Activated T-helper 1 cell treated with anti-CD3 and anti-CD28 coated beads, Interleukin-12 subunit alpha, Interleukin-12 subunit beta, Interleukin-2, Interleukin-4 antibody, amounts not matched to agents 30 ng/mL and 10 ng/mL and 1 ng/mL, durations not matched to agents 14 hours and 24 hours and 36 hours (primary cell): ENCODE measurements around the gene BAIAP2L2. TPM values are rescaled to one million over a fixed set of nuclear protein-coding genes. Genes with fewer than 3 reads are reported as not detected.
"Not testable (repeated sequence)": the region's sequence is repeated elsewhere in the genome, so short reads cannot be mapped to it uniquely, and the experiment has no call there.

Experiments
- DNase-seq: peaks from one replicate; pipeline ENCODE4 v3.0.0; 2021; ENCODE audit warnings: low spot score
- H3K27ac Mint-ChIP-seq: one replicate; pipeline ENCODE4 v1.8.0; 2021; ENCODE audit warnings: mild to moderate bottlenecking, mixed read lengths
- H3K27me3 Mint-ChIP-seq: one replicate; pipeline ENCODE4 v1.8.0; 2022; ENCODE audit warnings: mild to moderate bottlenecking, moderate library complexity, mixed read lengths; ENCODE audit not compliant: insufficient read depth
- H3K36me3 Mint-ChIP-seq: one replicate; pipeline ENCODE4 v1.8.0; 2021; ENCODE audit warnings: low read depth, mixed read lengths
- H3K4me1 Mint-ChIP-seq: one replicate; pipeline ENCODE4 v1.8.0; 2021; ENCODE audit warnings: low read depth, mixed read lengths
- H3K4me3 Mint-ChIP-seq: one replicate; pipeline ENCODE4 v1.8.0; 2021; ENCODE audit warnings: mild to moderate bottlenecking, moderate library complexity, mixed read lengths
- H3K9me3 Mint-ChIP-seq: one replicate; pipeline ENCODE4 v1.8.0; 2021; ENCODE audit warnings: mixed read lengths
- intact Hi-C: fragments of 100-400 bp; cut with micrococcal nuclease; formaldehyde crosslinking; loops from one replicate; pipeline ENCODE4 v1.15.1; 2024
- total RNA-seq: library from RNA; stranded (reverse); gene quantifications from 2 replicates; pipeline ENCODE4 v1.2.3, GENCODE V29; 2022

BAIAP2L2 gene
- total RNA-seq, 1 donor from 2014 or later = 0.29 TPM

DNA sequence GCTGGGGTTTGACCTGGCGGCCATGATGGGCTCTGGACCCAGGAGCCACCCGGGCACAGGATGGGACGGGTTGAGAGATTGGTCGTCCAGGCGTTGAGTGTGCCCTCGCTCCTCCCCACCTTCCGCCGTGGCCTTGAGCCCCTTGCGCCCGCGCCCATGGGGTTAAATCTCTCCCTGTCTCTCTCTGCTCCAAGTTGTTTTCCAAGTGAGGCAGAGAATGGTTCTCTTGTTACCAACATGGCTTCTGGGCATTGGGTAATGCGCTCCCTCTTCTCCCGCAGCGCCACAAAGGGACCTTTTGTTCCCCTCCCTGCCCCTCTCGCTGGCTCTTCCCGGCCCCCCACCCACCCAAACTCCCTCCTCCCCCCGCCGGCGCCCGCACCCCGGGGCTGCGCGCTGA, 72.1 kb downstream of the BAIAP2L2 start:
- DNase-seq = no peak
- Mint-ChIP-seq H3K36me3 (no peaks in the 10 kb centered on the region), H3K4me1 (no peaks in the 10 kb centered on the region), H3K9me3 (no peaks in the 10 kb centered on the region), H3K27ac (no peak overlapping the region), H3K27me3 (no peaks in the 10 kb centered on the region), H3K4me3 (no peak overlapping the region)
- intact Hi-C loops = no loop called here

DNA sequence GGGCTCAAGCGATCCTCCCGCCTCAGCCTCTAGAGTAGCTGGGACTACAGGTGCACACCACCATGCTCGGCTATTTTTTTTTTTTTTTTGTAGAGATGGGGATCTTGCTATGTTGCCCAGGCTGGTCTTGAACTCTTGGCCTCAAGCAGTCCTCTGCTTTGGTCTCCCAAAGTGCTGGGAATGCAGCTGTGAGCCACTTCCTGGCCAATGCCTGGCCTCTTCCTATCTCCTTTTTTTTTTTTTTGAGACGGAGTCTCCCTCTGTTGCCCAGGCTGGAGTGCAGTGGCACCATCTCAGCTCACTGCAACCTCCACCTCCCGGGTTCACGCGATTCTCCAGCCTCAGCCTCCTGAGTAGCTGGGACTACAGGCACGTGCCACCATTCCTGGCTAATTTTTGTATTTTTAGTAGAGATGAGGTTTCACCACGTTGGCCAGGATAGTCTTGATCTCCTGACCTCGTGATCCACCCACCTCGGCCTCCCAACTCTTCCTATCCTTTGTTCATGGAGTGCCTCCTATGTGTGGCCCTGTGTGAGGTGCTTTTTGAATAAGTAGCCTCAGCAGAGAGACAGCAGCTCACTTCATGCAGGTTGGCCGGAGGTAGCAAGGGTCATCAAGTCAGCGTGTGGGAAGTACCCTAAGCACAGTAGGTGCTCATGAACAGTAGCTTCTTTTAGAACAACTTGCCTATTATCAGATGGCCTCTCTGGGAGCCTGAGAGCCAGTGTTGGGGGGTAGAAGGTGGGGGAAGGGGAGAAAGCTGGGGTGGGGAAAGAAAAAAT, 72.9 kb downstream of the BAIAP2L2 start:
- H3K27me3 Mint-ChIP-seq, H3K4me3 Mint-ChIP-seq, H3K4me1 Mint-ChIP-seq, H3K27ac Mint-ChIP-seq, H3K36me3 Mint-ChIP-seq, intact Hi-C loops, DNase-seq, H3K9me3 Mint-ChIP-seq: not testable (repeated sequence)

DNA sequence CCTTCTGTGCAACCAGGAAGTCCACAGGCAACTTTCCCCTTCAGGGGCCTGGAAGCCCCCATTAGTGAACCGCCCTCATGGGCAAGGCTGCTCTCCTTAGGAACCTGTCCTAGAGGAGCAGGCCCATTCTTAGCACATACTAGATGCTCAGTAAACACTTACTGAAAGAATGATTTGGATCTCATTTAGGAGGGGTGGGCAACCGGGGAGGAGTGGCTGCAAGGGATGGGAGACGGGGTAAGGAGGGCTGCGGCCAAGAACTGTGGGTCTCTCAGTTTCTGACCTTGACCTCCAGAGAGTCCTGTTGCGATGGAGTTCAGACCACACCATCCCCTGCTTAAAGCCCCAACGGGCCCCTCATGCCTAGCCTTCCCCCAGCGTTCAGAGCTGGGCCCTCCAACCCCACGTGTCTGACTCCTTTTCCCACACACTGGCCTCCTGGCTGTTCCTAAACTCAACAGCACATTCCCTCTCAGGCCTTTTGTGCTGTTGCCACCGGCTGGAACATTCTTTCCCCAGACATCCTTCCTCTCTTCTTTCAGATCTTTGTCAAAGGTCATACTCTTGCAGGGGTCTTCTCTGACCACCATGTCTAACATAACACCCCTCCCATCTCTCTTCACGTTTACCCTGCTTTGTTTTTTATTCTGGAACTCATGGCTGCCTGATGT, 74.0 kb downstream of the BAIAP2L2 start:
- DNase-seq = no peak
- H3K4me1 Mint-ChIP-seq = no peaks in the 10 kb centered on the region
- no peaks in the 10 kb centered on the region for H3K36me3 Mint-ChIP-seq
- no peaks in the 10 kb centered on the region for H3K9me3 Mint-ChIP-seq
- H3K27me3 Mint-ChIP-seq = no peaks in the 10 kb centered on the region
- intact Hi-C loops = no loop called here
- H3K4me3 Mint-ChIP-seq = no peak overlapping the region
- H3K27ac Mint-ChIP-seq = no peak overlapping the region

DNA sequence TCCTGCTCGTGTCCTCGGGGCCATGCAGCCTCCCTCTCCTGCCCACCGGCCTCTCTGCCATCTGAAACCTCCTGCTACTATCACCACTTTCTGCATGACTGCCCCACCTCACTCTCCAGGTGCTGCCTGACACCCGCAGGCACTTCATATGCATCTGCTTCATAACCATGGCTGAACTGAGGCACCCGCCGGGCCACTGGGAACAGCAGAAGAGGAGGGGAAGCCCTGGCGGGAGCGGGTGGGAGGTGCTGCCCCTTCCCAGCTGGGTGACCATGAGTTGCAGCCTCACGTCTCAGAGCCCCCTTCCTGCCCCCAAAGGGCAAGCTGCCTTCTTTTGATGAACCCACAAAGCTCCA, 75.0 kb downstream of the BAIAP2L2 start:
- Mint-ChIP-seq H3K4me1 (no peaks in the 10 kb centered on the region), H3K27ac (no peak overlapping the region), H3K27me3 (no peaks in the 10 kb centered on the region), H3K4me3 (no peak overlapping the region), H3K9me3 (no peaks in the 10 kb centered on the region), H3K36me3 (no peaks in the 10 kb centered on the region)
- DNase-seq = no peak
- intact Hi-C loops = no loop called here

Other genes starting within 250 kb of the BAIAP2L2 start
- gene MICALL1, start 204.4 kb downstream of the BAIAP2L2 start, total RNA-seq = 27.3 and 31.1 TPM in 2 replicates
- gene C22orf23, start 157.1 kb downstream of the BAIAP2L2 start, total RNA-seq = 0.61 TPM in 1 of 2 replicates, not detected in the other
- gene POLR2F, start 157.0 kb downstream of the BAIAP2L2 start, total RNA-seq = 102 and 120 TPM in 2 replicates
- not detected in 2 replicates for gene SOX10, start 126.1 kb downstream of the BAIAP2L2 start, total RNA-seq
- 12.0 and 14.8 TPM in 2 replicates for gene PICK1, start 53.3 kb downstream of the BAIAP2L2 start, total RNA-seq
- 0.34 TPM in 1 of 2 replicates, not detected in the other for gene SLC16A8, start 26.5 kb downstream of the BAIAP2L2 start, total RNA-seq
- gene PLA2G6, start 71.1 kb upstream of the BAIAP2L2 start, total RNA-seq = 34.8 and 34.9 TPM in 2 replicates
- 12.3 and 12.5 TPM in 2 replicates for gene MAFF, start 91.3 kb upstream of the BAIAP2L2 start, total RNA-seq
- 36.6 and 39.1 TPM in 2 replicates for gene TMEM184B, start 162.3 kb upstream of the BAIAP2L2 start, total RNA-seq
- 151 and 154 TPM in 2 replicates for gene CSNK1E, start 206.7 kb upstream of the BAIAP2L2 start, total RNA-seq